HEK293 (cell line): ENCODE measurements around the gene TVP23C.

Experiments used
- FEZF1 ChIP-seq: fragments of 450-650 bp; formaldehyde crosslinking; IDR thresholded peaks from 2 replicates; pipeline ENCODE4 v1.5.1; 2016; ENCODE audit warnings: missing biosample characterization, missing genetic modification characterization
- GLI4 ChIP-seq: fragments of 450-650 bp; formaldehyde crosslinking; IDR thresholded peaks from 2 replicates; pipeline ENCODE4 v1.5.1; 2016; ENCODE audit warnings: missing biosample characterization, missing genetic modification characterization
- HOXD13 ChIP-seq: sonication (generic); formaldehyde crosslinking; IDR thresholded peaks from 2 replicates; pipeline ENCODE4 v1.8.0; 2022; ENCODE audit warnings: missing genetic modification reagents, borderline replicate concordance
- KLF1 ChIP-seq: fragments of 450-650 bp; formaldehyde crosslinking; IDR thresholded peaks from 2 replicates; pipeline ENCODE4 v1.5.1; 2016; ENCODE audit warnings: missing biosample characterization, missing genetic modification characterization
- KLF9 ChIP-seq: fragments of 450-650 bp; formaldehyde crosslinking; IDR thresholded peaks from 2 replicates; pipeline ENCODE4 v1.5.1; 2016; ENCODE audit warnings: missing biosample characterization, missing genetic modification characterization, low read depth
- REPIN1 ChIP-seq: fragments of 450-650 bp; formaldehyde crosslinking; IDR thresholded peaks from 2 replicates; pipeline ENCODE4 v1.5.1; 2017; ENCODE audit warnings: missing biosample characterization, missing genetic modification characterization, low read depth
- SALL2 ChIP-seq: fragments of 450-650 bp; formaldehyde crosslinking; IDR thresholded peaks from 2 replicates; pipeline ENCODE4 v1.5.0; 2017; ENCODE audit warnings: missing biosample characterization, mild to moderate bottlenecking, missing genetic modification characterization, borderline replicate concordance
- SCRT2 ChIP-seq: fragments of 450-650 bp; formaldehyde crosslinking; IDR thresholded peaks from 2 replicates; pipeline ENCODE4 v1.5.1; 2016; ENCODE audit warnings: missing biosample characterization, missing genetic modification characterization
- WT1 ChIP-seq: fragments of 450-650 bp; formaldehyde crosslinking; IDR thresholded peaks from 2 replicates; pipeline ENCODE4 v1.5.1; 2016; ENCODE audit warnings: missing biosample characterization, missing genetic modification characterization
- YY1 ChIP-seq: fragments of 450-650 bp; formaldehyde crosslinking; IDR thresholded peaks from 2 replicates; pipeline ENCODE4 v1.5.1; 2018; ENCODE audit warnings: missing biosample characterization, missing genetic modification characterization
- ZBTB1 ChIP-seq: fragments of 450-650 bp; formaldehyde crosslinking; IDR thresholded peaks from 2 replicates; pipeline ENCODE4 v1.5.1; 2016; ENCODE audit warnings: missing biosample characterization, missing genetic modification characterization
- ZBTB7A ChIP-seq: fragments of 450-650 bp; formaldehyde crosslinking; IDR thresholded peaks from 2 replicates; pipeline ENCODE4 v1.5.1; 2016; ENCODE audit warnings: low read depth, missing biosample characterization, missing genetic modification characterization
- ZNF2 ChIP-seq: fragments of 450-650 bp; formaldehyde crosslinking; IDR thresholded peaks from 2 replicates; pipeline ENCODE4 v1.5.1; 2016; ENCODE audit warnings: missing biosample characterization, missing genetic modification characterization
- ZNF214 ChIP-seq: fragments of 450-650 bp; formaldehyde crosslinking; IDR thresholded peaks from 2 replicates; pipeline ENCODE4 v1.5.1; 2017; ENCODE audit warnings: missing biosample characterization, mild to moderate bottlenecking, missing genetic modification characterization, borderline replicate concordance
- ZNF221 ChIP-seq: fragments of 450-650 bp; formaldehyde crosslinking; IDR thresholded peaks from 2 replicates; pipeline ENCODE4 v1.5.1; 2017; ENCODE audit warnings: missing biosample characterization, missing genetic modification characterization, borderline replicate concordance
- ZNF223 ChIP-seq: fragments of 450-650 bp; formaldehyde crosslinking; IDR thresholded peaks from 2 replicates; pipeline ENCODE4 v1.5.1; 2016; ENCODE audit warnings: missing biosample characterization, missing genetic modification characterization
- ZNF248 ChIP-seq: fragments of 450-650 bp; formaldehyde crosslinking; IDR thresholded peaks from 2 replicates; pipeline ENCODE4 v1.5.1; 2017; ENCODE audit warnings: missing biosample characterization, missing genetic modification characterization
- ZNF266 ChIP-seq: fragments of 450-650 bp; formaldehyde crosslinking; IDR thresholded peaks from 2 replicates; pipeline ENCODE4 v1.5.1; 2016; ENCODE audit warnings: missing biosample characterization, missing genetic modification characterization, low read depth
- ZNF341 ChIP-seq: fragments of 450-650 bp; formaldehyde crosslinking; IDR thresholded peaks from 2 replicates; pipeline ENCODE4; 2016; ENCODE audit warnings: low read depth, missing biosample characterization, missing genetic modification characterization
- ZNF366 ChIP-seq: fragments of 450-650 bp; formaldehyde crosslinking; conservative IDR thresholded peaks from 2 replicates; pipeline ENCODE4 v1.5.1; 2016; ENCODE audit warnings: missing biosample characterization, missing genetic modification characterization
- ZNF391 ChIP-seq: fragments of 450-650 bp; formaldehyde crosslinking; IDR thresholded peaks from 2 replicates; pipeline ENCODE4 v1.5.1; 2016; ENCODE audit warnings: low read depth, missing biosample characterization, missing genetic modification characterization, borderline replicate concordance
- ZNF48 ChIP-seq: fragments of 450-650 bp; formaldehyde crosslinking; IDR thresholded peaks from 2 replicates; pipeline ENCODE4 v1.5.1; 2016; ENCODE audit warnings: missing biosample characterization, missing genetic modification characterization
- ZNF561 ChIP-seq: fragments of 450-650 bp; IDR thresholded peaks from 2 replicates; pipeline ENCODE4 v1.5.1; 2018; ENCODE audit warnings: missing biosample characterization, missing genetic modification characterization, borderline replicate concordance
- ZNF596 ChIP-seq: fragments of 450-650 bp; IDR thresholded peaks from 2 replicates; pipeline ENCODE4 v1.5.0; 2018; ENCODE audit warnings: missing biosample characterization, mild to moderate bottlenecking, missing genetic modification characterization, moderate library complexity
- ZNF623 ChIP-seq: fragments of 450-650 bp; formaldehyde crosslinking; IDR thresholded peaks from 2 replicates; pipeline ENCODE4 v1.5.1; 2016; ENCODE audit warnings: missing biosample characterization, missing genetic modification characterization
- ZNF654 ChIP-seq: fragments of 450-650 bp; formaldehyde crosslinking; IDR thresholded peaks from 2 replicates; pipeline ENCODE4 v1.5.1; 2016; ENCODE audit warnings: low read depth, missing biosample characterization, missing genetic modification characterization
- ZNF830 ChIP-seq: fragments of 450-650 bp; IDR thresholded peaks from 2 replicates; pipeline ENCODE4 v1.5.0; 2018; ENCODE audit warnings: missing biosample characterization, missing genetic modification characterization, low read depth, mild to moderate bottlenecking, moderate library complexity
- TF ChIP-seq, protein P1 (sequence below): fragments of 450-650 bp; formaldehyde crosslinking; IDR thresholded peaks from 2 replicates; pipeline ENCODE4 v1.5.1; 2016; ENCODE audit warnings: missing biosample characterization, missing genetic modification characterization
- TF ChIP-seq, protein P2 (sequence below): fragments of 450-650 bp; formaldehyde crosslinking; IDR thresholded peaks from 2 replicates; pipeline ENCODE4 v1.5.1; 2016; ENCODE audit warnings: missing biosample characterization, missing genetic modification characterization
- TF ChIP-seq, protein P3 (sequence below): fragments of 450-650 bp; formaldehyde crosslinking; IDR thresholded peaks from 2 replicates; pipeline ENCODE4 v1.5.1; 2016; ENCODE audit warnings: missing biosample characterization, missing genetic modification characterization

Gene TVP23C

DNA sequence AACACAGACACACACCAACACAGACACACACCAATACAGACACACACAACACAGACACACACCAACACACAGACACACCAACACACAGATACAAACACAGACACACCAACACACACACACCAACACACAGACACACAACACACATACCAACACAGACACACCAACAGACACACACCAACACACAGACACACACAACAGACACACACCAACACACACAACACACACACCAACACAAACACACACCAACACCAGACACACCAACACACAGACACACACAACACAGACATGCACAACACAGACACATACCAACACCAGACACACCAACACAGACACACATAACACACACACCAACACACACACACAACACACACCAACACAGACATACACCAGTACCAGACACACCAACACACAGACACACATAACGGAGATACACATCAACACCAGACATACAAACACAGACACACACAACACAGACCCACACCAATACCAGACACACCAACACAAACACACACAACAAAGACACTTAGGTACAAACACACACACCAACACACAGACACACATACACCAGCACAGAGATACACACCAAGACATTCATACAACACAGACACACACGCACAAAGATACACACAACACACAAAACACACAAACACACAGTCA, 98.1 kb downstream of the TVP23C start (continued):
- TF ChIP-seq, protein P1, sequence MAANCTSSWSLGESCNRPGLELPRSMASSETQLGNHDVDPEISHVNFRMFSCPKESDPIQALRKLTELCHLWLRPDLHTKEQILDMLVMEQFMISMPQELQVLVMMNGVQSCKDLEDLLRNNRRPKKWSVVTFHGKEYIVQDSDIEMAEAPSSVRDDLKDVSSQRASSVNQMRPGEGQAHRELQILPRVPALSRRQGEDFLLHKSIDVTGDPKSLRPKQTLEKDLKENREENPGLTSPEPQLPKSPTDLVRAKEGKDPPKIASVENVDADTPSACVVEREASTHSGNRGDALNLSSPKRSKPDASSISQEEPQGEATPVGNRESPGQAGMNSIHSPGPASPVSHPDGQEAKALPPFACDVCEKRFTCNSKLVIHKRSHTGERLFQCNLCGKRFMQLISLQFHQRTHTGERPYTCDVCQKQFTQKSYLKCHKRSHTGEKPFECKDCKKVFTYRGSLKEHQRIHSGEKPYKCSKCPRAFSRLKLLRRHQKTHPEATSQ (tag by site-specific recombination): no peak
- TF ChIP-seq YY1 (tag by site-specific recombination) (no peak), GLI4 (tag by site-specific recombination) (no peak; the same call in 1 of the 2 replicates), SCRT2 (tag by site-specific recombination) (no peak), ZNF221 (tag by site-specific recombination) (no peak), HOXD13 (no peak), ZNF214 (no peak), ZNF561 (no peak), SALL2 (tag by site-specific recombination) (0 out of 2 replicates have a peak, but pooled peaks have one; percentile 40), ZNF266 (tag by site-specific recombination) (peak; percentile 26; the same call in 1 of the 2 replicates), ZNF654 (tag by site-specific recombination) (no peak), WT1 (no peak), ZNF596 (tag by site-specific recombination) (no peak), REPIN1 (no peak), ZBTB1 (tag by site-specific recombination) (peak; percentile 1; the same call in 1 of the 2 replicates), ZNF830 (no peak), KLF9 (tag by site-specific recombination) (no peak), ZNF223 (no peak), ZNF48 (tag by site-specific recombination) (no peak), KLF1 (tag by site-specific recombination) (no peak), ZNF341 (tag by site-specific recombination) (no peak), ZNF366 (tag by site-specific recombination) (no peak), FEZF1 (tag by site-specific recombination) (no peak), ZBTB7A (tag by site-specific recombination) (no peak; the same call in 1 of the 2 replicates), ZNF2 (no peak), ZNF623 (tag by site-specific recombination) (no peak), ZNF391 (tag by site-specific recombination) (no peak), ZNF248 (tag by site-specific recombination) (peak; percentile 74; the same call in 1 of the 2 replicates)
- TF ChIP-seq, protein P2, sequence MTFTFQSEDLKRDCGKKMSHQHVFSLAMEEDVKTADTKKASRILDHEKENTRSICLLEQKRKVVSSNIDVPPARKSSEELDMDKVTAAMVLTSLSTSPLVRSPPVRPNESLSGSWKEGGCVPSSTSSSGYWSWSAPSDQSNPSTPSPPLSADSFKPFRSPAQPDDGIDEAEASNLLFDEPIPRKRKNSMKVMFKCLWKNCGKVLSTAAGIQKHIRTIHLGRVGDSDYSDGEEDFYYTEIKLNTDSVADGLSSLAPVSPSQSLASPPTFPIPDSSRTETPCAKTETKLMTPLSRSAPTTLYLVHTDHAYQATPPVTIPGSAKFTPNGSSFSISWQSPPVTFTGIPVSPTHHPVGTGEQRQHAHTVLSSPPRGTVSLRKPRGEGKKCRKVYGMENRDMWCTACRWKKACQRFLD: 0 out of 2 replicates have a peak, but pooled peaks have one; percentile 28
- TF ChIP-seq, protein P3, sequence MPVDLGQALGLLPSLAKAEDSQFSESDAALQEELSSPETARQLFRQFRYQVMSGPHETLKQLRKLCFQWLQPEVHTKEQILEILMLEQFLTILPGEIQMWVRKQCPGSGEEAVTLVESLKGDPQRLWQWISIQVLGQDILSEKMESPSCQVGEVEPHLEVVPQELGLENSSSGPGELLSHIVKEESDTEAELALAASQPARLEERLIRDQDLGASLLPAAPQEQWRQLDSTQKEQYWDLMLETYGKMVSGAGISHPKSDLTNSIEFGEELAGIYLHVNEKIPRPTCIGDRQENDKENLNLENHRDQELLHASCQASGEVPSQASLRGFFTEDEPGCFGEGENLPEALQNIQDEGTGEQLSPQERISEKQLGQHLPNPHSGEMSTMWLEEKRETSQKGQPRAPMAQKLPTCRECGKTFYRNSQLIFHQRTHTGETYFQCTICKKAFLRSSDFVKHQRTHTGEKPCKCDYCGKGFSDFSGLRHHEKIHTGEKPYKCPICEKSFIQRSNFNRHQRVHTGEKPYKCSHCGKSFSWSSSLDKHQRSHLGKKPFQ (tag by site-specific recombination): no peak
- TF ChIP-seq, all 188 proteins: peak for 23
